Activated naive CD8-positive, alpha-beta T cell (primary cell): Measurements from ENCODE around the gene ADCY9.
"Not testable (repeated sequence)": the region's sequence is repeated elsewhere in the genome, so short reads cannot be mapped to it uniquely, and the experiment has no call there.

Experiments used
- H3K27ac Mint-ChIP-seq: one replicate; pipeline ENCODE4 v1.8.0; 2021; ENCODE audit warnings: mixed read lengths
- H3K27me3 Mint-ChIP-seq: one replicate; pipeline ENCODE4 v1.8.0; 2021; ENCODE audit warnings: mixed read lengths
- H3K36me3 Mint-ChIP-seq: one replicate; pipeline ENCODE4 v1.8.0; 2021; ENCODE audit warnings: mixed read lengths
- H3K4me1 Mint-ChIP-seq: one replicate; pipeline ENCODE4 v1.8.0; 2021; ENCODE audit warnings: low read depth, mixed read lengths
- H3K4me3 Mint-ChIP-seq: one replicate; pipeline ENCODE4 v1.8.0; 2021; ENCODE audit warnings: mild to moderate bottlenecking, mixed read lengths
- H3K9me3 Mint-ChIP-seq: one replicate; pipeline ENCODE4 v1.8.0; 2021; ENCODE audit warnings: low read depth, mixed read lengths

ADCY9 gene

GRCh38 chr16:4073150-4073549 is 43.1 kb downstream of the ADCY9 start:
- not testable (repeated sequence) for H3K27ac Mint-ChIP-seq, H3K36me3 Mint-ChIP-seq, H3K27me3 Mint-ChIP-seq, H3K9me3 Mint-ChIP-seq, H3K4me3 Mint-ChIP-seq
- peaks cover 11% of the 10 kb centered on the region for H3K4me1 Mint-ChIP-seq

- no peaks in the 10 kb centered on the region for H3K27me3 Mint-ChIP-seq
- no peak overlapping the region for H3K27ac Mint-ChIP-seq
- H3K4me1 Mint-ChIP-seq: peaks cover 3% of the 10 kb centered on the region
- no peaks in the 10 kb centered on the region for H3K36me3 Mint-ChIP-seq
- H3K9me3 Mint-ChIP-seq: no peaks in the 10 kb centered on the region
- H3K4me3 Mint-ChIP-seq: no peak overlapping the region
These were observed 44.3 kb downstream of the ADCY9 start for GRCh38 chr16:4071686-4072561.

GRCh38 chr16:4070936-4071335 is 45.3 kb downstream of the ADCY9 start:
- no peak overlapping the region for H3K4me3 Mint-ChIP-seq
- H3K27ac Mint-ChIP-seq: no peak overlapping the region
- peaks cover 3% of the 10 kb centered on the region for H3K4me1 Mint-ChIP-seq
- no peaks in the 10 kb centered on the region for H3K36me3 Mint-ChIP-seq
- no peaks in the 10 kb centered on the region for H3K9me3 Mint-ChIP-seq
- no peaks in the 10 kb centered on the region for H3K27me3 Mint-ChIP-seq

- Mint-ChIP-seq H3K36me3 (peaks cover 13% of the 10 kb centered on the region), H3K4me3 (no peak overlapping the region), H3K27ac (no peak overlapping the region), H3K9me3 (peaks cover 11% of the 10 kb centered on the region), H3K4me1 (peaks cover 17% of the 10 kb centered on the region), H3K27me3 (no peaks in the 10 kb centered on the region)
These were observed 48.8 kb downstream of the ADCY9 start for GRCh38 chr16:4067262-4068001.

GRCh38 chr16:4064950-4065352 is 51.3 kb downstream of the ADCY9 start:
- H3K9me3 Mint-ChIP-seq: peaks cover 25% of the 10 kb centered on the region
- peaks cover 18% of the 10 kb centered on the region for H3K36me3 Mint-ChIP-seq
- H3K4me3 Mint-ChIP-seq: peak overlapping the region; percentile 76
- H3K27ac Mint-ChIP-seq: peak overlapping the region; percentile 72
- H3K27me3 Mint-ChIP-seq: no peaks in the 10 kb centered on the region
- H3K4me1 Mint-ChIP-seq: peaks cover 24% of the 10 kb centered on the region

- Mint-ChIP-seq H3K27me3 (no peaks in the 10 kb centered on the region), H3K27ac (no peak overlapping the region), H3K4me1 (peaks cover 31% of the 10 kb centered on the region), H3K9me3 (peaks cover 25% of the 10 kb centered on the region), H3K4me3 (no peak overlapping the region), H3K36me3 (peaks cover 21% of the 10 kb centered on the region)
These were observed 53.9 kb downstream of the ADCY9 start for GRCh38 chr16:4062212-4062802.

- no peak overlapping the region for H3K4me3 Mint-ChIP-seq
- peaks cover 25% of the 10 kb centered on the region for H3K9me3 Mint-ChIP-seq
- no peak overlapping the region for H3K27ac Mint-ChIP-seq
- peaks cover 21% of the 10 kb centered on the region for H3K36me3 Mint-ChIP-seq
- peaks cover 26% of the 10 kb centered on the region for H3K4me1 Mint-ChIP-seq
- H3K27me3 Mint-ChIP-seq: no peaks in the 10 kb centered on the region
These were observed 55.4 kb downstream of the ADCY9 start for GRCh38 chr16:4060823-4061222.

- Mint-ChIP-seq H3K9me3 (peaks cover 25% of the 10 kb centered on the region), H3K27me3 (no peaks in the 10 kb centered on the region), H3K4me3 (no peak overlapping the region), H3K36me3 (peaks cover 18% of the 10 kb centered on the region), H3K27ac (no peak overlapping the region), H3K4me1 (peaks cover 23% of the 10 kb centered on the region)
These were observed 56.2 kb downstream of the ADCY9 start for GRCh38 chr16:4060009-4060408.

- no peak overlapping the region for H3K4me3 Mint-ChIP-seq
- H3K27me3 Mint-ChIP-seq: no peaks in the 10 kb centered on the region
- H3K36me3 Mint-ChIP-seq: peaks cover 13% of the 10 kb centered on the region
- peaks cover 18% of the 10 kb centered on the region for H3K9me3 Mint-ChIP-seq
- H3K27ac Mint-ChIP-seq: no peak overlapping the region
- peaks cover 20% of the 10 kb centered on the region for H3K4me1 Mint-ChIP-seq
These were observed 57.9 kb downstream of the ADCY9 start for GRCh38 chr16:4058386-4058785.

GRCh38 chr16:4057439-4057877 is 58.8 kb downstream of the ADCY9 start:
- Mint-ChIP-seq H3K27ac (no peak overlapping the region), H3K4me3 (no peak overlapping the region), H3K27me3 (no peaks in the 10 kb centered on the region), H3K36me3 (peaks cover 8% of the 10 kb centered on the region), H3K4me1 (peaks cover 24% of the 10 kb centered on the region), H3K9me3 (peaks cover 14% of the 10 kb centered on the region)

GRCh38 chr16:4056161-4057105 is 59.8 kb downstream of the ADCY9 start:
- Mint-ChIP-seq H3K4me1 (peaks cover 24% of the 10 kb centered on the region), H3K36me3 (peaks cover 8% of the 10 kb centered on the region), H3K27ac (no peak overlapping the region), H3K27me3 (no peaks in the 10 kb centered on the region), H3K9me3 (peaks cover 11% of the 10 kb centered on the region), H3K4me3 (no peak overlapping the region)

- H3K4me3 Mint-ChIP-seq: no peak overlapping the region
- peaks cover 4% of the 10 kb centered on the region for H3K9me3 Mint-ChIP-seq
- H3K36me3 Mint-ChIP-seq: peaks cover 3% of the 10 kb centered on the region
- no peak overlapping the region for H3K27ac Mint-ChIP-seq
- peaks cover 22% of the 10 kb centered on the region for H3K4me1 Mint-ChIP-seq
- no peaks in the 10 kb centered on the region for H3K27me3 Mint-ChIP-seq
These were observed 60.5 kb downstream of the ADCY9 start for GRCh38 chr16:4055748-4056147.

GRCh38 chr16:4053301-4053845 is 62.9 kb downstream of the ADCY9 start:
- Mint-ChIP-seq H3K36me3 (peaks cover 2% of the 10 kb centered on the region), H3K4me1 (peaks cover 11% of the 10 kb centered on the region), H3K27me3 (no peaks in the 10 kb centered on the region), H3K4me3 (no peak overlapping the region), H3K9me3 (no peaks in the 10 kb centered on the region), H3K27ac (no peak overlapping the region)

- Mint-ChIP-seq H3K27ac (no peak overlapping the region), H3K4me3 (no peak overlapping the region), H3K4me1 (peaks cover 11% of the 10 kb centered on the region), H3K36me3 (peaks cover 2% of the 10 kb centered on the region), H3K27me3 (no peaks in the 10 kb centered on the region), H3K9me3 (no peaks in the 10 kb centered on the region)
These were observed 63.4 kb downstream of the ADCY9 start for GRCh38 chr16:4052801-4053293.
